A549 (cell line): ENCODE measurements around the gene NSRP1. TPM values are rescaled to one million over a fixed set of nuclear protein-coding genes. Genes with fewer than 3 reads are reported as not detected.

Source experiments
- ATOH8 ChIP-seq: fragments of 250-450 bp; sonication (Bioruptor Pico); IDR thresholded peaks from 2 replicates; pipeline ENCODE4 v1.5.0; 2020; ENCODE audit warnings: low read depth, mild to moderate bottlenecking, moderate library complexity
- CBX2 ChIP-seq: fragments of 200-600 bp; sonication (generic); IDR thresholded peaks from 2 replicates; pipeline ENCODE4 v1.6.1; 2016; ENCODE audit warnings: low read depth, mild to moderate bottlenecking, borderline replicate concordance
- CTCF ChIP-seq: fragments of >200 bp; sonication (Bioruptor Twin); formaldehyde crosslinking; IDR thresholded peaks from 3 replicates; pipeline ENCODE4 v1.5.1; 2016
- E2F6 ChIP-seq: IDR thresholded peaks from 2 replicates; pipeline ENCODE4 v1.6.1; 2012; ENCODE audit warnings: low read depth, borderline replicate concordance
- EHF ChIP-seq: fragments of 250-450 bp; sonication (Bioruptor Pico); IDR thresholded peaks from 2 replicates; pipeline ENCODE4 v1.5.0; 2020; ENCODE audit warnings: mild to moderate bottlenecking
- ELK1 ChIP-seq: fragments of 150-350 bp; IDR thresholded peaks from 2 replicates; pipeline ENCODE4 v1.6.1; 2014; ENCODE audit warnings: low read depth, mild to moderate bottlenecking, low read length
- FOSL2 ChIP-seq, 2 experiments: fragments of 450-650 bp in 1 of 2; fragments of >200 bp in 1 of 2; sonication (Bioruptor Twin) in 1 of 2; formaldehyde crosslinking; IDR thresholded peaks; 2 replicates each; pipeline versions ENCODE4 v1.5.0 to v1.6.1; 2016 to 2020; ENCODE audit warnings: mild to moderate bottlenecking in 1 of 2, moderate library complexity in 1 of 2
- FOXS1 ChIP-seq: fragments of 250-450 bp; sonication (Bioruptor Pico); IDR thresholded peaks from 2 replicates; pipeline ENCODE4 v1.5.0; 2020; ENCODE audit warnings: mild to moderate bottlenecking, moderate library complexity
- HDAC2 ChIP-seq: fragments of 200-600 bp; sonication (generic); IDR thresholded peaks from 2 replicates; pipeline ENCODE4 v1.6.1; 2016
- HES2 ChIP-seq: fragments of >200 bp; sonication (Bioruptor Twin); formaldehyde crosslinking; IDR thresholded peaks from 2 replicates; pipeline ENCODE4 v1.6.1; 2016
- HEYL ChIP-seq: fragments of 250-450 bp; sonication (Bioruptor Pico); IDR thresholded peaks from 2 replicates; pipeline ENCODE4 v1.8.0; 2021; ENCODE audit warnings: mild to moderate bottlenecking, moderate library complexity
- KDM5A ChIP-seq: fragments of 200-600 bp; sonication (generic); IDR thresholded peaks from 2 replicates; pipeline ENCODE4 v1.6.1; 2016; ENCODE audit warnings: antibody characterized with exemption, mild to moderate bottlenecking
- MAZ ChIP-seq: fragments of 150-350 bp; IDR thresholded peaks from 2 replicates; pipeline ENCODE4 v1.6.1; 2014; ENCODE audit warnings: antibody characterized with exemption, low read depth, low read length, borderline replicate concordance
- MYC ChIP-seq: IDR thresholded peaks from 2 replicates; pipeline ENCODE4 v1.6.1; 2012; ENCODE audit warnings: mild to moderate bottlenecking, inconsistent platforms, low read length, improper control_type of control experiment, borderline replicate concordance
- NR3C1 ChIP-seq: fragments of >200 bp; sonication (Bioruptor Twin); formaldehyde crosslinking; IDR thresholded peaks from 3 replicates; pipeline ENCODE4 v1.6.1; 2017
- PHF8 ChIP-seq: fragments of 200-600 bp; sonication (generic); IDR thresholded peaks from 2 replicates; pipeline ENCODE4 v1.6.1; 2016; ENCODE audit warnings: low read depth, mild to moderate bottlenecking, antibody characterized with exemption, moderate library complexity, borderline replicate concordance
- POLR2AphosphoS2 ChIP-seq: conservative IDR thresholded peaks from 2 replicates; pipeline ENCODE4 v1.6.1; 2012; ENCODE audit warnings: low read length, improper control_type of control experiment, inconsistent platforms
- RAD21 ChIP-seq, 2 experiments: fragments of >200 bp in 1 of 2; sonication (Bioruptor Twin) in 1 of 2; formaldehyde crosslinking in 1 of 2; IDR thresholded peaks in 1 of 2; conservative IDR thresholded peaks in 1 of 2; 2 replicates in 1 of 2; 3 replicates in 1 of 2; pipeline ENCODE4 v1.6.1; 2012 to 2018; ENCODE audit warnings: inconsistent platforms in 1 of 2
- RCOR1 ChIP-seq: fragments of 150-350 bp; IDR thresholded peaks from 2 replicates; pipeline ENCODE4 v1.6.1; 2014; ENCODE audit warnings: antibody characterized with exemption, low read length, low read depth
- REST ChIP-seq: fragments of 200-600 bp; sonication (generic); IDR thresholded peaks from 2 replicates; pipeline ENCODE4 v1.6.1; 2016; ENCODE audit warnings: antibody characterized with exemption, mild to moderate bottlenecking, moderate library complexity
- SMC3 ChIP-seq: fragments of >200 bp; sonication (Bioruptor Twin); formaldehyde crosslinking; IDR thresholded peaks from 3 replicates; pipeline ENCODE4 v1.6.1; 2018; ENCODE audit warnings: inconsistent platforms
- TP53 ChIP-seq: fragments of 250-450 bp; sonication (Bioruptor Pico); IDR thresholded peaks from 2 replicates; pipeline ENCODE4 v1.5.0; 2021; ENCODE audit warnings: mild to moderate bottlenecking, moderate library complexity
- ZC3H11A ChIP-seq: fragments of 450-650 bp; IDR thresholded peaks from 2 replicates; pipeline ENCODE4 v1.6.1; 2014; ENCODE audit warnings: antibody characterized with exemption, mild to moderate bottlenecking
- polyA plus RNA-seq, 4 experiments: library from polyadenylated mRNA; depleted of rRNA in 3 of 4; stranded (reverse); fragments of >200 nt; fragmentation: RNase III in 1 of 4; extraction: RNeasy Plus Mini Kit Qiagen cat#74134 plus additional on column Dnase treatment in 1 of 4; gene quantifications; 2 replicates in 3 of 4; 3 replicates in 1 of 4; pipeline ENCODE4 v1.2.3, GENCODE V29; 2011 to 2017

The NSRP1 gene
- polyA plus RNA-seq, 2 of the 4 experiments (the other 2 are of a cell fraction), result 30.9 to 39.6 TPM

GRCh38 chr17:30116661-30117551, at the start of gene NSRP1 (continued):
- TF ChIP-seq REST (peak; percentile 78), MAZ (no peak), CTCF (no peak), HES2 (no peak), ATOH8 (0 out of 2 replicates have a peak, but pooled peaks have one; percentile 19), SMC3 (no peak), ZC3H11A (no peak), KDM5A (peak; percentile 47; the same call in 1 of the 2 replicates), MYC (peak; percentile 64; the same call in 1 of the 2 replicates), E2F6 (peak; percentile 67; the same call in 1 of the 2 replicates), PHF8 (peak; percentile 95), CBX2 (no peak), RCOR1 (no peak), FOXS1 (CRISPR knock-in tag) (no peak), FOSL2 (IDR thresholded peaks at IDR 0.05) (no peak), FOSL2 (CRISPR knock-in tag; IDR thresholded peaks at IDR 0.05) (peak; percentile 61), TP53 (CRISPR knock-in tag) (peak; percentile 79; the same call in 1 of the 2 replicates), EHF (CRISPR knock-in tag) (no peak), NR3C1 (no peak), HEYL (CRISPR knock-in tag) (no peak), HDAC2 (no peak), RAD21 (conservative IDR thresholded peaks at IDR 0.05 in 1 of 2, IDR thresholded peaks at IDR 0.05 in 1 of 2) (no peak), ELK1 (no peak), POLR2AphosphoS2 (no peak)
